AML-193 (cell line): ENCODE results near the gene RUFY3.
A peak's percentile ranks its signal among the peaks of the same experiment; 100 is the strongest.
"Not testable (repeated sequence)": the region's sequence is repeated elsewhere in the genome, so short reads cannot be mapped to it uniquely, and the experiment has no call there.

Experiments used
- DNase-seq, 2 experiments: peaks; one replicate each; lab custom pipeline; 2025; lab: John Stamatoyannopoulos, UW

Gene RUFY3

DNA sequence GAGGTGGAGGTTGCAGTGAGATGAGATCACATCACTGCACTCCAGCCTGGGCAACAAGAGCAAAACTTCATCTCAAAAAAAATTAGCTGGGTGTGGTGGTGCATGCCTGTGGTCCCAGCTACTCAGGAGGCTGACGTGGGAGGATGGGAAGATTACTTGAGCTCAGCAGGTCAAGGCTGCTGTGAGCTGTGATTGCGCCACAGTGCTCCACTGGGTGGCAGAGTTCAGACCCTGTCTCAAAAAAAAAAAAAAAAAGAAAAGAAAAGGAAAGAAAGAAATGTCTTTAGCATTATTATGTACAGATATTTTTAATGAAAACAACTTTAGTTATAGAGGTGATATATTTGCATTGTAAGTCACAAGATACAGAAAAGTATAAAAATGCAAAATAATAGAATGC, 14.2 kb downstream of the RUFY3 start:
- peak; percentile 20 to 22 for DNase-seq

- peak; percentile 25 to 32 for DNase-seq
Observed at GRCh38 chr4:70737006-70737405, 15.2 kb downstream of the RUFY3 start.

GRCh38 chr4:70737409-70737808, 15.6 kb downstream of the RUFY3 start:
- DNase-seq, result no peak

GRCh38 chr4:70739496-70740337, 18.0 kb downstream of the RUFY3 start:
- DNase-seq, result peak; percentile 64 to 79

DNA sequence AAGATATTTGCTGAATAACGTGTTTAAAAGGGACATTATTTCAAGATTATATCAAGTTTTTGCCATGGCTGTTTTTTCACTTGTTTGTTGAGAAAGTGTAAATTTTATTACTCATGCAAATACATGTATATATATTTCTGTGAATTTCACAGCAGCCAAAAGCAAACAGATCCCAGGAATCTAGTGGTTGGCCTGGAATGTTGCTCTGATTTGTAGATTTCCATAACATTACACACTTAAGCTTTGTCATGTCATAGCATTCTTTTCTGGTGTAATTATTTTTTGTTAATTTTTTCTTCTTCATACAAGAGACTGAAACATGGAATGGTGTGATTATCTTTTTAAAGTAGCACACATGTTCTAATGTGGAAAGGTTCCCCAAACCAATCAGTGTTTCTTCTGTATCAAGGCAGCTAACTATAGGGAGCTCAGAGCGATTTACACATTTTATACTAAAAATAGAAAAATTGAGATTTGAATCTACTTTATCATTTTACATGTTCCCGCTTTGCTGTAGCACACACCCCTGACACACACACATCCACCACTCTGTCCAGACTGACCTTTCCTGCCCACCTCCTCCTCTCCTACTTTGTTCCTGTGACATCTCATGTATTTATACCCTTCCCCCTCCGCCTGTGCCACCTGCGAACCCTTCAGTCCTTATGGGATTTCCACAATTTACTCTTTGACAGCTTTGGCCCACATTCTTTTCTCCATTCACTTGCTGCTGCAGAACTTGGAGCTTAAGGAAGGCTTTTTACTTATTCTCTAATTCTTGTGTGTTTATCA, 20.3 kb downstream of the RUFY3 start:
- DNase-seq, result no peak

DNA sequence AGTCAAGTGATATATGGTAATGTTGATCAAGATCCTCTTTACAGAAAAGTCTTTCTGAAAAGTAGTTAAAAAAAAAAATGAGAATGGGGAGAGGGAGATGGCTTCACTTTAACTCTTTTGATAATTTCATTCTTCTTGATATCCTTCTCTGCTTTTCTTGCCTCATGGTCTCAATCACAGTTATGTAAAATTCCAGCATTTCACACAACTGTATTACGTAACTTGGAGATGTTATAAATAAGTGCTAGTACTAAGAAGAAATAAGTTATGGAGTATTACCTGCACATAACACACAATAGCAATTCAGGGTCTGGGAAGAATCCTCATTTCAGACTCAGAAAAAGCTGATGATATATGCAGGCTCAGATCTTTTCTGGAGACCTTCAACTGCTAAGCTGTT, 22.0 kb downstream of the RUFY3 start:
- no peak for DNase-seq

GRCh38 chr4:70746179-70746839, 24.5 kb downstream of the RUFY3 start:
- DNase-seq, result no peak

DNA sequence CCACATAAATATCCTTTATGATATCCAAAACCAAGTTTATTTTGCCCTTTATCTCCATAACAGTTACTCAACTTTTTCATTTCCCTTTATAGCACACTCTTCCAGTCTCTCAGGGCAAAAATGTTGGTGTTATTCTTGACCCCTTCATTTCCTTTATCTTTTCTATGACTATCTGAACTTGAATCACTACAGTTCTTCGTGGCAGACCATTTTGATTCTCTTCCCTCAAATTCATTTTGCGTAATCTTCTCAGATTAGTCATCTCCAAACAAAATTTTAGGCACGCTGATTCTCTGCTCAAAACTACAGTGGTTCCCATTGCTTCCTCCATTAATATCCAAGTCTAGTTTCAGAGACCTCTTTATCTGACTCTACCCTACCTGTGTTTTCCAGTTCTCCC, 26.1 kb downstream of the RUFY3 start:
- no peak for DNase-seq

GRCh38 chr4:70749313-70749712, 27.5 kb downstream of the RUFY3 start:
- no peak for DNase-seq

DNA sequence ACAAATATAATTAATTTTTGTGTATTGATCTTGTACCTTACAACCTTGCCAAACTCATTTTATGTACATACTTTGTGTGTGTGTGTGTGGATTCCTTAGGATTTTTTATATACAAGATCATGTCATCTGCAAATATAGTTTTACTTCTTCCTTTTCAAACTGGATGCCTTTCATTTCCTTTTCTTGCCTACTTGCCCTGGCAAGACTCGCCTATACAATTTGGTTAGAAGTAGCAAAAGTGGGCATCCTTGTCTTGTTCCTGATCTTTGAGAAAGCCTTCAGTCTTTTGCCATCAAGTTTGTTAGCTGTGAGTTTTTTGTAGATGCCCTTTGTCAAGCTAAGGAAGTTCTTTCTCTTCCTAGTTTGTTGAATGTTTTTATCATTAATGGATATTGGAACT, 30.5 kb downstream of the RUFY3 start:
- DNase-seq, result no peak

- DNase-seq, result no peak
Observed at GRCh38 chr4:70753630-70754029, 31.9 kb downstream of the RUFY3 start.

GRCh38 chr4:70754470-70754869, 32.7 kb downstream of the RUFY3 start:
- no peak for DNase-seq

DNA sequence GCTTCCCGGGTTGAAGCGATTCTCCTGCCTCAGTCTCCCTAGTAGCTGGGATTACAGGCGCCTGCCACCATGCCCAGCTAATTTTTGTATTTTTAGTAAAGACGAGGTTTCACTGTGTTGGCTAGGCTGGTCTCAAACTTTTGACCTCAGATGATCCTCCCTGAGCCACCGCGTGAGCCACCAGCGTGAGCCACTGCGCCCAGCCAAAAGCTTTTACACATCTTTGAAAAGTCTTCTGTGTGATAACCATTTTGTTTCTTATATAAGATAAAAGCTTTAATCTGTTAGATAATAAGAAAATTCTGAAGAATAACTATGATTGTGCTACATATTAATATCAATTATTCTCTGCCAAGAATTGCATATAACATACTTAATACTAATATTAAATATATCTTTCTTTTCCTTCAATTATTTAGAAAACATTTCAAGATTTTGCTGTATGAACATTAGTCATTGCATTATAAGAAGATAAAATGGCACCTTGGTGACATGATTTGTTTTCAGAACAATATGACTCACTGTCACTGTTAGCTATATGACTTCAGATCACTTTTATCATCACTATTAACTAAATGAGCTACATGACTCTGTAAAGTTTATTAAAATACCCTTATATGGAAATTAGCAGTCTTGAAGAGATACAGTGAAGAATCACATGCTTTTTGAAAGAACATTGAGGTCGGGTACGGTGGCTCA, 33.4 kb downstream of the RUFY3 start:
- DNase-seq, result no peak

DNA sequence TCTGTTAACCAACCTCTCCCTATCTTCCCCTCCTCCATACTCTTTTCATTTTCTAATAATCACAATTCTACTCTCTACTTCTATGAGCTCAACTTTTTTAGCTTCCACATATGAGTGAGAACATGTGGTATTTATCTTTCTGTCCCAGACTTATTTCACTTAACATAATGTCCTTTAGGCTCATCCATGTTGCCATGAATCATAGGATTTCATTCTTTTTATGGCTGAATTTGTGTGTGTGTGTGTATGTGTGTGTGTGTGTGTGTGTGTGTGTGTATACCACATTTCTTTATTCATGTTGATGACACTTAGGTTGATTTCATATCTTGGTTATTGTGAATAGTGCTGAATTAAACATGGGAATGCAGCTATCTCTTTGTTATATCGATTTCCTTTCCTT, 37.4 kb downstream of the RUFY3 start:
- no peak for DNase-seq

DNA sequence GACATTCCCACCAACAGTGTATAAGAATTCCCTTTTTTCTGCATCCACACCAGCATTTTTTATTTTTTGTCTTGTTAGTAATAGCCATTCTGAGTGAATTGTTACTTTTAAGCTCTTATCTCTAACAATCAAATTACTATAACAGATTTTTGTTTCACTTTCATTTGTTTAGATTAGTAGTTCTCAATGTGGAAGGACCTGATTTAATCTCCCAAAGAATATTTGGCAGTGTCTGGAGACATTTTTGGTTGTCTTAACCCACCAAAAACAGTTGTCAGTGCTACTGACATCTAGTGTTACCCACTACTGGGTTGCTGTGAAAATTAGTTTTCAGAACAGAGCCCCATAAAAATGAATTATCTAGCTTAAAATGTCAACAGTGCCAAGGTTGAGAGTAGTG, 37.9 kb downstream of the RUFY3 start:
- no peak for DNase-seq

- no peak for DNase-seq
Observed at GRCh38 chr4:70760662-70761061, 38.9 kb downstream of the RUFY3 start.

GRCh38 chr4:70761276-70761816, 39.6 kb downstream of the RUFY3 start:
- no peak for DNase-seq

GRCh38 chr4:70765368-70765767, 43.6 kb downstream of the RUFY3 start:
- DNase-seq, result no peak

DNA sequence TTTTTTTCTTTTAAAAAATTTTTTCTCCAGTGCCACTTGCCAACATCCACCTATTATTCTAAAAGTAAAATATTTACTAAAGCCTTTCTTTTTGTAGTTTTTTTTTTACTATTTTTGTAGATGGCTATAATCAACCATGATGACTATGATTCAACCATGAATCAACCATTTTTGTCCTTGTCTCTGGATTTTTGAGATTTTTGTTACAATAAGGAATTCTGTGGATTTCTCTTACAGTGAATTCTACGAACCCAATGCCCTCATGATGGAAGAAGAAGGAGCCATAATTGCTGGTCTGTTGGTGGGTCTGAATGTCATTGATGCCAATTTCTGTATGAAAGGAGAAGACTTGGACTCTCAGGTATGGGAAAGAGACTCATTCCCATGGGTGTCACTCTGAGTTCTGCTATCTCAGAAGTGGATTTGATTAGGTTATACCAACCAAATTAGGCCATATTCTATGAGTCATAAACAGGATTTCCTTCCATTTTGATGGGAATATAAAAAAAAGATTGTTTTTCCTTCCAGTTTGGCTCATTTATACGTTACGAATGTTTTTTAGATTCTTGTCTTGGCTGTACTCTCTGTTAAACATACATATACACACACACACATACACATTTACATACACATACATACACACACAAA, 46.7 kb downstream of the RUFY3 start:
- no peak for DNase-seq

GRCh38 chr4:70769396-70769795, 47.6 kb downstream of the RUFY3 start:
- not testable (repeated sequence) for DNase-seq

DNA sequence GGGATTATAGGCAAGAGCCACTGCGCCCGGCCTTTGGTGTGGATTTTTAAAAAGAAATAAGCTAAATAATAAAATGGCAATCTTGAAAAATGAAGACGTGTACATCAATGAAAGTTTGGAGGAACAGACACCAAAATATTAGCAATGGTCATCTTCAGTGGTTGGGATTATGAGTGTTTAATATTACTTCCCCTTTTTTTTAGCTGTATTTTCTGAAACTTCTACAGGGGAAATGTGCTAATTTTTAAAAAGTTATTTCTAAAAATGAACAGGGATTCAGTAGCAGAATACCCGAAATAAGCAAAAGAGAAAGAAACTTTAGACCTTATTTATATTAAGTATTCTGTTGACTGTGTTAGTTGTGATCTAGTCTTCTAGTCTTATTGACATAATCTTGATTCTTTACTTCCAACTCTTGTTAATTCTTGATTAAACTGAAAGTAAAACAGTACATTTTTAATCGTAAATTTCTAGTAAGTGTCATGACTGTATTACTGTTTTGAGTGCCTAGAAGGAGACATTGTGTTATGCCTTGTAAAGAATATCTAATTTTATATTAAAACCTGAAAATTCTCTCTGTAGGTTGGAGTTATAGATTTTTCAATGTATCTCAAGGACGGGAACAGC, 51.3 kb downstream of the RUFY3 start:
- DNase-seq, result peak; percentile 46 to 49
